Effector CD8-positive, alpha-beta T cell (primary cell): Measurements from ENCODE around the gene AGER.
"Not testable (repeated sequence)": the region's sequence is repeated elsewhere in the genome, so short reads cannot be mapped to it uniquely, and the experiment has no call there.

Source experiments
- DNase-seq: peaks from one replicate; lab custom pipeline; 2025; lab: John Stamatoyannopoulos, UW

AGER gene

DNA sequence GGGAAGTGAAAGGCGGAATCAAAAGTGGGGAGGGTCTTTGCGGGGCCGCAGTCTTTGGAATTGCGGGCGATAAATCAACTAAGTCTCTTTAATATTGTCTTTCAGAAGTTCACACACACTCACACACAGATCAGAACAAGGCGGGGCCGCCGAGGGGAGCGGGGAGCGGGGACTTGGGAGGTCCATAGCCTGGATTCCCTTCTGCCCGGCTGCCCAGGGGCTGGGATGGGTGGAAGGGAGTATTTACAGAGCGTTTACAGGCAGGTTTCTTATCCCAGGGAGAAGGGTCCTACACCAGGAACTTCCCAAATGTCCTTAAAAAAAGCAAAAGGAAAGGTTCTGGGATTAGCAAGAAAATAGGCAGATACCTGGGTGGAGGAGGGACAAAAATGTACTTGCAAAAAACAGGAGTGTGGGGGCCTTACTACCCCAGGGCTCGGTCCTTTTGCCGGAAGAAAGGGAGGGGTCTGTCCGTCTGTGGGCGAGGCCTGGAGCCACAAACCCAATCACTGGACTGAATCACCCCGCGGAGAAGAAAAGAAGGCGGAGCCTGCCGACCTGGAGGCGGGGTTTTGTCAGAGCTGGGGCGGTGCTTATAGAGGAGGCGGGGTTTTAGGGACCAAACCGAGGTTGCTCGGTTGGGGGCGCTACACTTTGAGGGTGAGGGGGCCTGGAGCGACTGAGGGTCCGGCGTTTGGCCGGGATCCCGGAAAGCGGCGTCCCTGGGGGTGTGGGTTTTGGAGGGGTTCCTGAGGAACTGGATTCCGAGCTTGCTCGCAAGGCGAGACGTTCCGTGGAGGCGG is 35.6 kb downstream of the AGER start:
- peak; percentile 67 for DNase-seq

DNA sequence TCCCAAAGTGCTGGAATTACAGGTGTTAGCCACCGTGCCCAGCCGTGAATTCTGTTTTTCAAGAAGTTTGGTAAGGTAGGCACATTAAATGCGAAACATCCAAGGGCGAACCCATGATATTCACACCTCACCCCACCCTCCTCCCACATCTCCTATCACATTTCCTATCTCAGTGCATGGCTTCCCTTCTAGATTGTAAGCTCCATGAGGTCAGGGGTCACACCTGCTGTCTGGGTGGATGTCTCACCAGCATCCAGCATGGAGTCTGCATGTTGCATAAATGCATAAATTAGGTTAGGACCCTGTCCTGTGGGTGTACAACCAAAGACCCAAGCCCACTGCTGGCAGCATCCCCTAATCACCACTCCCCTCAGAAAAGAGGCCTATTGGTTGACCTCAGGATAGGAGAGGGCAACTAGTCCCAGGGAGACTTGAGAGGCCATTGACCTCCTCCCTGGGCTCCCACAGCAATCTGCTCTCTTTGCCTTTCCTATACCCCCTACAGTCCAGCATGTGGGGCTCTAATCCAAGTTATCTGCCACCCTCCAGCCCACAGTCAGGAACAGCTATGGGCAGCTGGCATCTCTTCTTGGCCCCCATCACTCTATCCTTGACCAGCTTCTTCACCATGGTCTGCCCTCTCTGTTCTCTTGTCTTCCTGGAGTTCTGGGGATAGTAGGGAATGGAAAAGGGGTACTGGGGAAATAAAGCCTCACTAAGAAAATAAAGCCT is 36.5 kb downstream of the AGER start:
- DNase-seq: no peak

DNA sequence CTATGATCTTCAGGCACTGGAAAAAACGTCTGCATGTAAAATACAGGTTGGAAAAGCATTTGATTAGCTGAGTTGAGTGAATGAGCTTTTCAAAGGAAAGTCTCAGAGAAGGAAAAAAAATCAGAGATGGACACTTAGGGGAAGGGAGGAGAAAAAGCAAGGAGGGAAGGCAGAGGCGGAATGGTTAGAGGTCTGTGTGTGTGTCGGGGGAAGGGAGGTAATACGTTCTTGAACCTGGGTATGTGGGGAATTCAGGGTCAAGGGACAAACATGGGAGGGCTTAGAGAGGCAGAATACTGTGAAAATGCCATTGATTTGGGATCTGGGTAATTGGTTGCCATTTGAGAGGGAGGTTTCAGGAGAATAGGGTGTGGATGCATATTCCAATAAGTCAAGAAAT is 37.4 kb downstream of the AGER start:
- no peak for DNase-seq

DNA sequence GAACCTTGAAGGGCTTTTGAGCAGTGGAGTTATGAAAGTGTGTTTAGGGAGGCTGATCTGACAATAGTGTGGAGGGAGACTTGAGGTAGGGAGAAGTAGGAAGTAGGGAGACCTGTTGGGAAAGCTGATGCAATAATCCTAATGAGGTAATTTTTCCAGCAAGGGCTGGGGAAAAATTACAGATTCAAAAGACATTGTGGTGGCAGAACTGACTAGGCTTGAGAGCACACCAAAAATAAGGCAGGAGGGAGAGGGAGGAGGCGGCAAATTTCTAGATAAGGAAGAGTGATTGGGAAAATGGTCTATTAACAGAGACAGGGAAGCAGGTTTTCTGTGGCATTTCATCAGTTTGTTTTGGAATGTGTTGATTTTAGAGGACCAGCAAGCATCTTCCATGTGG is 37.8 kb downstream of the AGER start:
- no peak for DNase-seq

DNA sequence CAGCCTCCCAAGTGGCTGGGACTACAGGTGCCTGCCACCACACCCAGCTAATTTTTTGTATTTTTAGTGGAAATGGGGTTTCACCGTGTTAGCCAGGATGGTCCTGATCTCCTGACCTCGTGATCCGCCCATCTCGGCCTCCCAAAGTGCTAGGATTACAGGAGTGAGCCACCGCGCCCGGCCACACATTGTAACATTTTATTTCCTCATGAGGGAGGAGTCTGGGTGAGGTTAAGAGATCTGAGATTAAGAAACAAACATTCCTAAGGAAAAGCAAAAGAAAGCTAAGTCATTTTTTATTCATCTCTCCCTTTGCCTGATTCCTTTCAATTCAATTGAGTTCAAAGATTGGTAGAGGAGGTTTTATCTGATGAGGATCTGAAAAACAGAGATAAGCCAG is 39.8 kb downstream of the AGER start:
- not testable (repeated sequence) for DNase-seq

DNA sequence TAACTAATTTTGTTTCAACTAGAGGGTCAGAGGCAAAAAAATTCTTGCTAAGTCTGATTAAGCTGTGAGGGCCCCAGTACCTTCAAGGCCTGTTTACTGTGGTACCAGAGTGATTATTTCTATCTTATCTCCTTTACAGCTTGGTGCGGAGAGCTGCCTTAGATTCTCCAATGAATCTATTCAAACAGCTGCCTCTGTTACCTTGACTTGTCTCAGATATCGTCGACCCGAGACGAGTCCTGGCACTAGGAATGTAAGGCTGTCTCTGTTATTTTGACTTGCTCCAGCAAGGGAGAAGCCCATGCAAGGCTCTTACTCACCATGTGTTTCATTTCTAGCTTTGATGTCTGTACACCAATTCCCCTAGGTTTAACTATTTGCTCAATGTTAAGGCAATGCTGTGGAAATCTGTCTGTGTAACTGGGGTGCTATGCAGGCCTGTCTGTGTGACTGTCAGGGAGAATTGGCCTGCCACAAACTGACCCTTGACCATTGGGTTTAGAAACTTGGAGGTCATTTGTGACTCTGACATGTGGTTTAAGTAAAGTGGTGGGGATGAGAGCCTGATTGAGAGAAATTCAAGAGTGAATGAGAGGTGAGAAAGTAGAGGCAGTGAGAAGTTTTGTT is 43.5 kb downstream of the AGER start:
- DNase-seq: no peak

DNA sequence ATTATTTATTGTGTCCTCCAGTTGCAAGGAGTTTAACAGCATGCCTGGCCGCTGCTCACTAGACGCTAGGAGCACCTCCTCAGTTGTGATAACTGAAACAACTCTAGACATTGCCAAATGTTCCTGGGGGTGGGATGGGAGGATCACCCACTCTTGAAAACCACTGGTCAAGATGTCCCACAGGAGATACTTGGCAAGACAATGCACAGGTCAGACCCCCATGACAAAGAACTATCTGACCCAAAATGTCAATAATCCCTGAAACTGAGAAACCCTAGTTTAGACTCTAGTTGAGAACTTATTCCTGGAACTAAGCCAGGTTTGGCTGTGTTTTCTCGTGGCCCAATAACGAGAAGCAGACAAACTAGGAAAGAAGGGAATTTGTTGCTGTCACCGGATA is 44.5 kb downstream of the AGER start:
- DNase-seq: no peak

DNA sequence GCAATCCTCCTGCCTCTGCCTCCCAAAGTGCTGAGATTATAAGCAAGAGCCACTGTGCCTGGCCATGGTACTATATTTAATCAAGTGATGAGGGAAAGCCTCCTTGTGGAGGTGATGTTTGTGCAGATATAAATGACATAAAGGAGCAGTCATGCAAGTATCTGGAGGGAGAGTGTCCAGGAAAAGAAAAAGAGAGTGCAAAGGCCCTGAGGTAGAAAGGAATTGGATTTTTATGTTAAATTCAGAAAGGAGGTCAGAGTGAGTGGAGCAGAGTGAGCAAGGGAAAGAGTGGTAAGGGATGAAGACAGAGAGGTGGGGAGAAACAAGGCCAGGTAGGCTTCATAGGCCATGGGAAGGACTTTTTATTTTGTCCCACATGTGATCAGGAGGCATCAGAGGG is 46.6 kb downstream of the AGER start:
- no peak for DNase-seq

DNA sequence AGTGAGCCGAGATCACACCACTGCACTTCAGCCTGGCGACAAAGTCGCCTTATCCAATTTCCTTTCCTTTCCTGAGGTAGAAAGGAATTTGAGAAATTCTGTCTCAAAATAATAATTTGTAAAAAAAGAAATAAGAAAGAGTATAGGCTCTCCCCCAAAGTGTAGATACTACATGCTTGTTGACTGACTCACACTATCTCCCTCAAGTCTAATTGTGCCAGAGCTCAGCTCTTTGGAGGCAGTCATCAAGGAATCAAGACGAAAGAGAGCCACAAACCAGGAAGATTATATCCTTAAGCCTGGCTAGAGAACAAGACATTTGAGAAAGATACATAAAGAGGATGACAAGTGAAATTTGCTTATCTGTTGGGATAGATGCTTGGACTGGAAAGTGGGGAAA is 50.3 kb downstream of the AGER start:
- DNase-seq: no peak

DNA sequence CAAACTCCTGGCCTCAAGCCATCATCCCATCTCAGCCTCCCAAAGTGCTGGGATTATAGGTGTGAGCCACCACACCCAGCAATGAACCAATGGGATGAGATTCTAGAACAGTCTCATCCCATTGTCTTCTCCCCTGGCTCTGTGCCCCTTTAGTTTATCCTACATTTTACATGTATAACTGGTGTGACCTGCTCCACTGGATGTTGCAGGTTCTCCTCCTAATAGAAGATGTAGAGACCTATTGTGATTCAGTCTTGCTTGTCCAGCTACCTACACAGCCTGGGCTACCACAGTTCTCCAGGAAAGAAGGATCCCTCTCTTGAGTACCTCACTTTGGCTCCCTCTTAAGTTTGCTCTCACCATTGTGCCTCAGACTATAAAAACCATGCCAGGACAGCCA is 51.9 kb downstream of the AGER start:
- DNase-seq: no peak

DNA sequence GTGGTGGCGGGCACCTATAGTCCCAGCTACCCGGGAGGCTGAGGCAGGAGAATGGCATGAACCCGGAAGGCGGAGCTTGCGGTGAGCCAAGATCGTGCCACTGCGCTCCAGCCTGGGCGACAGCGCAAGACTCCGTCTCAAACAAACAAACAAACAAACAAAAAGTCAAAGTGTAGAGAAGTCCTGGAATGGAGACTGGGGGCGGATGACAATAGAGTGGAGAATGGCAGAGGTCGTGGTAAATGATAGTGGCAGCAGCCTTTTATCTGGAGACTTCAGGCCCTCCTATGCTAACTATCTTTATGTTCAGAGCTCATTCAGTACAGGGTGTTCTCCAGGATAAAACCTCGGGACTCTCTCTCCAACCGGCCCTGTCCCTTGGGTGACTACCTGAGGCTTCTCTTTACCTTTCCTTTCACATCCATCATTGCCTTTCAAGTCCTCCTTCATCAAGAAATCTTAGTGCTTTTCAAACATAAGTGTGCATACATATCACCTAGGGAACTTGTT is 52.6 kb downstream of the AGER start:
- DNase-seq: no peak
